GM20000 (cell line): ENCODE data around the gene SLAMF1.
A peak's percentile ranks its signal among the peaks of the same experiment; 100 is the strongest.
"Not testable (repeated sequence)": the region's sequence is repeated elsewhere in the genome, so short reads cannot be mapped to it uniquely, and the experiment has no call there.

ENCODE experiments used
- DNase-seq: peaks from one replicate; pipeline ENCODE4 v3.0.0; 2012; ENCODE audit warnings: low spot score
- TF ChIP-seq, protein P1 (sequence below): IDR thresholded peaks from 2 replicates; pipeline ENCODE4 v1.5.1; 2012; ENCODE audit warnings: mild to moderate bottlenecking, control low read depth; ENCODE audit errors: extremely low read depth, missing control alignments

The SLAMF1 gene, protein sequence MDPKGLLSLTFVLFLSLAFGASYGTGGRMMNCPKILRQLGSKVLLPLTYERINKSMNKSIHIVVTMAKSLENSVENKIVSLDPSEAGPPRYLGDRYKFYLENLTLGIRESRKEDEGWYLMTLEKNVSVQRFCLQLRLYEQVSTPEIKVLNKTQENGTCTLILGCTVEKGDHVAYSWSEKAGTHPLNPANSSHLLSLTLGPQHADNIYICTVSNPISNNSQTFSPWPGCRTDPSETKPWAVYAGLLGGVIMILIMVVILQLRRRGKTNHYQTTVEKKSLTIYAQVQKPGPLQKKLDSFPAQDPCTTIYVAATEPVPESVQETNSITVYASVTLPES

DNA sequence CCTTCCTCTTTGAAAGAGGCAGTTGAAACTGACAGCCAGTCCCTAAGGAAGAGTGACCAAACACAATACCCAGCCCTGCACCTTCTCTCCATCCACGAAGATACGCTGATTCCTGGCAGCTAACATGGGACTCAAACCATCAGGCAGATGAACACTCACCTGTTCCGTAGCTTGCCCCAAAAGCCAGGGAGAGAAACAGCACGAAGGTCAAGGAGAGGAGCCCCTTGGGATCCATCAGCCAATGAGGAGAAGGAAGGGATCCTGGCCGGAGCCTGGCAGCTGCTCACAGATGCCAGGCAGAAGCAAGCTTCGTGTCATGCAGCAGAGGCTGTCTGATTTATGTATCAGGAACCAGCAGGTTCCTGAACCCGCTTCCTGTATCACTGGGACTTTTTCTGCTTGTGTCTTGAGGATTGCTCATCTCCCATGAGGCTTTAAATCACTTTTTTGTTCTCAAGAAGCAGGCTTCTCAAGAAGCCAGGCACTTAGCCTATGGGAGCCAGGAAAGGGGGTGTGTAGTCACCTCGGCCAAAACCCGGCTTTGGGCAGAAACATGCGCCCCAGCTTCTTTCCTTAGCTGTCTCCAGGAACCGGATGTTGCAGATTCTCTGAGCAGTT lies at the start of gene SLAMF1:
TSS of gene SLAMF1 (minus strand) at position 334 of the 618 bp plus-strand sequence. CDS start at position 235, 99 bp downstream.
- TF ChIP-seq, protein P1, sequence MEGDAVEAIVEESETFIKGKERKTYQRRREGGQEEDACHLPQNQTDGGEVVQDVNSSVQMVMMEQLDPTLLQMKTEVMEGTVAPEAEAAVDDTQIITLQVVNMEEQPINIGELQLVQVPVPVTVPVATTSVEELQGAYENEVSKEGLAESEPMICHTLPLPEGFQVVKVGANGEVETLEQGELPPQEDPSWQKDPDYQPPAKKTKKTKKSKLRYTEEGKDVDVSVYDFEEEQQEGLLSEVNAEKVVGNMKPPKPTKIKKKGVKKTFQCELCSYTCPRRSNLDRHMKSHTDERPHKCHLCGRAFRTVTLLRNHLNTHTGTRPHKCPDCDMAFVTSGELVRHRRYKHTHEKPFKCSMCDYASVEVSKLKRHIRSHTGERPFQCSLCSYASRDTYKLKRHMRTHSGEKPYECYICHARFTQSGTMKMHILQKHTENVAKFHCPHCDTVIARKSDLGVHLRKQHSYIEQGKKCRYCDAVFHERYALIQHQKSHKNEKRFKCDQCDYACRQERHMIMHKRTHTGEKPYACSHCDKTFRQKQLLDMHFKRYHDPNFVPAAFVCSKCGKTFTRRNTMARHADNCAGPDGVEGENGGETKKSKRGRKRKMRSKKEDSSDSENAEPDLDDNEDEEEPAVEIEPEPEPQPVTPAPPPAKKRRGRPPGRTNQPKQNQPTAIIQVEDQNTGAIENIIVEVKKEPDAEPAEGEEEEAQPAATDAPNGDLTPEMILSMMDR, result no peak
- DNase-seq, result peak; percentile 49

DNA sequence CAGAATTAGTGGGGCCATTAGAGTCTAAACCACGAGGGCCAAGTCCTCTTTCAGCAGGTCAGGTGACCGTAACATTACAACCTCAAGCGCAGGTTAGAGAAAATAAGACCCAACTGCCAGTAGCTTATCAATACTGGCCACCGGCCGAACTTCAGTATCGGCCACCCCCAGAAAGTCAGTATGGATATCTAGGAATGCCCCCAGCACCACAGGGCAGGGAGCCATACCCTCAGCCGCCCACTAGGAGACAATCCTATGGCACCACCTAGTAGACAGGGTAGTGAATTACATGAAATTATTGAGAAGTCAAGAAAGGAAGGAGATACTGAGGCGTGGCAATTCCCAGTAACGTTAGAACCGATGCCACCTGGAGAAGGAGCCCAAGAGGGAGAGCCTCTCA lies 45.5 kb upstream of the SLAMF1 start:
- DNase-seq, result not testable (repeated sequence)

DNA sequence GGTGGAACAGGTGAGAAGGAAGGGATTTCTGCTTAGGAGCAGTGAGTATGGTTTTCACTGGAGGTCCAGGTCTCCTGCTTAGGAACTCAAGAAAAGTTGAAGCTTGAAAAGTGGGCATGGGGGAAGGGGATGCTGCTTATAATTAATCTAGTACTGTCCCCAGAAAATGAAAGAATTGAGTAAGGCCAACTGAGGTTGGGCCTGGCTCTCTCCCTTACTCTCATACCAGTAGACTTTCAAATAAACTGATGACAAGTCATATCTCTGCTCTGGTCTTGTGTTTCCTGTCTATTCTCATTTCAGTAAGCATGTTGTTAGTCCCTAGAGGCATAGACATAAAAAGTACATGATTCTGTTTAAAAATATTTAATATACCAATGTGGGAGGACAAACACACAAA lies 38.4 kb upstream of the SLAMF1 start:
- no peak for DNase-seq

DNA sequence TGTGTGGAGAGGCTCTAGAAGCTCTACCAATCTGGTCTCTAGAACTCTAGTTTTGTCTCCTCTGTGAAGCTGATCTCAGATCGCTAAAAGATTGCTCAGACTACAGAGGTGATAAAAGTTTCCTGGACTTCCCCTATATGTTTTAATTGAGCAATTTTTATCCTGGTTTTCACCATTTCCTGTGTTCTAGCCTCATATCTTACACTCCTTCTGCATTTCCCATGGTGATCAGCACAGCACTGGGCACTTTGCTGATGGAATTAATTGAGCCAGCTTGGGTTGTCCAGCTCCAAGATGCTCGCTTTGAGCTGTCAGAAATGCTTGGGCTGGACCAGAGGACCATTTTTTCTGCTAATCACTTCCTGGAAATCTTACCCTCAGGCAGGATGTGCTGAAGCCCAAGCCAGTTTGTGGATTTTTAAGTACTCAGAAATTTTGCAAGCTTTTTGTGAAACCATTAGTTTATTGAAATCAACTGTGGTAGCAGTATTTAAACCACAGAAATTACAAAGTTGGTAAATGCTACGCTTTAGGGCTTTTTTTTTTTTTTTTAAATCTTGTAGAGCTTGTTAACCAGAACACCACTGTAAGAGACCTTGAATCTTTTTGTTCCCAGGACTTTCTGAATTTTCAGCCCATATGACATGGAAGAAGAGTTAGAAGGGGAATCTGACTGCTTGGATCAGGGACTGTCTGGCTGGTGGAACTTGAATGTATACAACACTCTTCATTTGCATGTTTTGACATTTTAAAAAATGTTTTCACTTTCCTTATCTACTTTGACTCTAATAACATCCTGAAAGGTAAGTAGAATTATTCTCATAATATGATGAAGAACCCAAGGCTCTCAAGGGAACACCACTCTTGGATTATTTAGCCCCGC lies 36.4 kb upstream of the SLAMF1 start:
- DNase-seq, result no peak
- TF ChIP-seq, protein P1, result no peak

More for the DNA sequence above, 38.4 kb upstream of the SLAMF1 start:
- TF ChIP-seq, protein P1, result no peak

DNA sequence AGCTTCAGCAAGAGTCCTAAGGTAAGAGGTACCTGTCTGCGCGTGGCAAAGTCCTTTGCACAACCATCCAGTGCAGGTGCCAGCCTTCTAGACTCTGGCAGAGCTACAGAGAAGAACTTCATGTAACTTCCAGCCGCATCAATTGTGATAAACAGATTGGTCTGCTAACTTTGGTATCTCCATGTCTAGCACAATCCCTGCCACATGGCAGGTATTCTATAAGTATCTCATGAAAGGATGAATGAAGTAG lies 35.0 kb upstream of the SLAMF1 start:
- TF ChIP-seq, protein P1, result no peak
- no peak for DNase-seq

DNA sequence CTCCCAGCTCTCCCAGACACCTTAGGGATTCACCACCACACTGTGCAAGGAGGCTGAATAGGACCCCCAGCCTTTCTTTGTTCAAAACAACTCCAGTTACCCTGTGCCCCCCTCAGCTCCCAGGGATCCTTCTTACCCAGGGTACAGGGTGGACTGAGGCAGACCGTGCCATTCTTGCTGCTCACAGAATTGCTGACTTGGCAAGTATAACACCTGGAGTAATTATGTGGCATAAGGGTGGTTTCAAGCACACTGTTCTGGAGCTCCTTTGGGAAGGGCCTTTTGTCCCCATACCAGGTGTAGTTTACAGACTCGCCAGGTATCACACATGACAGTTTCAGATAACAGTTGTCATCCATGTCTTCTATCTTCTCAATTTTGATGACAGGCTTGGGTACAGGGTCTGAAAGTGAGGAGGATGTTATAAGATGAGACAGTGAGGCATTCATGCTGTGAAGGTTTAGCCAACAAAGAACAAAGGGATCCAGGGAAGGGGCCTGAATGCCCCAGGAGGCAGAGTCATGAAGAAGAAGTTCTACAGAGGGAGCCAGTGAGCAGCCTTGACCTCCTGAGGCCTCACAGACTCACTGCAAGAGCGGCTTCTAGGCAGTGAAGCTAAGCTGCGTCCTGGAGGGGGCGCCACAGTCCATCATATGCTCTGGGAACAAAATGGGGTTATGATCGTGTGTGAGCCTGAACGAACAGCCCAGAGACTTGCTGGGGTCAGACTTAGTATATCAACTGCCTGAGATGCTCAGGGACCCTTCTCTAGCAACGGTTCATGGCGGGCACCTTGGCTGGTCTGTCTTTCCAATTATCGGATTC lies 34.4 kb upstream of the SLAMF1 start:
- peak; percentile 56 for DNase-seq

DNA sequence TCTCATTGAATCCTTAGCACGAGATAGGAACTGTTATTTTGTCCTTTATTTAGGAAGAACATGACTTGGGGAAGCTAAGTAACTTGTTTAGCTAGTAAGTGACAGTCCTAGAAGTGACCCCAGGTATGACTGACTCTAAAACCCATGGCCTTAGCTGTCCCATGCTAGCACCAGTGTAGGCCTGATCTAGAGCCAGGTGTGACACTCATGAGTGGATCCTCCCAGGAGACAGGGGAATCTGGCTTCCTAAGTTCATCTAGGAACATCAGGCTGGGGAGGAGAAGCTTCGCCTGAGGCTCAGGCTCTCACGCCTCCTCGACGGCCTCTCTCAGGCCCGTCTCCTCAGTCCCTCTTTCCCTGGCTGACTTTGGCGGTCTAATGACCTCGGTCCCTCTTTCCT lies 33.6 kb upstream of the SLAMF1 start:
- TF ChIP-seq, protein P1, result no peak
- no peak for DNase-seq

More for the DNA sequence above, 34.4 kb upstream of the SLAMF1 start:
- TF ChIP-seq, protein P1, result peak; percentile 92
